Skeletal muscle tissue (tissue), 4 donors: ENCODE measurements around the gene PTPN14. TPM values are rescaled to one million over a fixed set of nuclear protein-coding genes. Genes with fewer than 3 reads are reported as not detected.
"Not testable (repeated sequence)": the region's sequence is repeated elsewhere in the genome, so short reads cannot be mapped to it uniquely, and the experiment has no call there.

ENCODE experiments used
- H3K27ac ChIP-seq: one replicate; pipeline ENCODE4 v1.7.0; 2013; ENCODE audit warnings: mild to moderate bottlenecking, low read depth, low read length, inconsistent platforms
- H3K27me3 ChIP-seq, 3 donors: one replicate each; pipeline ENCODE4 v1.7.0; 2013; ENCODE audit warnings: low read length in 3 of 3; ENCODE audit not compliant: control insufficient read depth in 3 of 3, insufficient read depth in 3 of 3
- H3K36me3 ChIP-seq, 3 donors: one replicate each; pipeline ENCODE4 v1.7.0; 2013; ENCODE audit warnings: low read length in 3 of 3; ENCODE audit not compliant: control insufficient read depth in 3 of 3, insufficient read depth in 3 of 3
- H3K4me1 ChIP-seq, 3 donors: one replicate each; pipeline ENCODE4 v1.7.0; 2013; ENCODE audit warnings: low read length in 3 of 3, mild to moderate bottlenecking in 3 of 3; ENCODE audit not compliant: control insufficient read depth in 3 of 3, insufficient read depth in 3 of 3
- H3K4me3 ChIP-seq, 3 donors: one replicate each; pipeline ENCODE4 v1.7.0; 2013; ENCODE audit warnings: low read length in 3 of 3
- H3K9ac ChIP-seq, 3 donors: one replicate each; pipeline ENCODE4 v1.7.0; 2013; ENCODE audit warnings: low read length in 3 of 3, mild to moderate bottlenecking in 3 of 3, moderate library complexity in 2 of 3, low read depth in 1 of 3
- H3K9me3 ChIP-seq, 3 donors: one replicate each; pipeline ENCODE4 v1.7.0; 2013; ENCODE audit warnings: low read length in 3 of 3; ENCODE audit not compliant: control insufficient read depth in 3 of 3
- total RNA-seq: library from RNA; depleted of rRNA; stranded (reverse); fragments of >200 nt; gene quantifications from one replicate; pipeline ENCODE4 v1.2.3, GENCODE V29; 2014
- donor health status: Osteomylitis.

The PTPN14 gene
- total RNA-seq, 1 donor from 2014 or later: 19.8 TPM

- Histone ChIP-seq H3K27me3 (no peaks in the 10 kb centered on the region), H3K9ac (peak overlapping the region in 1 of 3 donors; percentile 26), H3K27ac (no peak overlapping the region), H3K4me1 (peaks cover 28 to 48% (median 39%) of the 10 kb centered on the region in 3 donors), H3K4me3 (peak overlapping the region in 1 of 3 donors; percentile 22), H3K9me3 (no peaks in the 10 kb centered on the region), H3K36me3 (no peaks in the 10 kb centered on the region)
Measured at GRCh38 chr1:214514032-214514818, 37.2 kb downstream of the PTPN14 start.

- Histone ChIP-seq H3K27ac (no peak overlapping the region), H3K27me3 (no peaks in the 10 kb centered on the region), H3K36me3 (no peaks in the 10 kb centered on the region), H3K4me3 (no peak overlapping the region), H3K9ac (no peak overlapping the region), H3K9me3 (no peaks in the 10 kb centered on the region), H3K4me1 (peaks cover 28 to 48% (median 39%) of the 10 kb centered on the region in 3 donors)
Measured at GRCh38 chr1:214513394-214513793, 38.0 kb downstream of the PTPN14 start.

- H3K9ac ChIP-seq: no peak overlapping the region
- H3K27ac ChIP-seq: peak overlapping the region; percentile 2
- H3K27me3 ChIP-seq: no peaks in the 10 kb centered on the region
- H3K9me3 ChIP-seq: no peaks in the 10 kb centered on the region
- H3K4me3 ChIP-seq: no peak overlapping the region
- no peaks in the 10 kb centered on the region for H3K36me3 ChIP-seq
- peaks cover 24 to 43% (median 34%) of the 10 kb centered on the region in 3 donors for H3K4me1 ChIP-seq
Measured at GRCh38 chr1:214511639-214511998, 39.8 kb downstream of the PTPN14 start.

GRCh38 chr1:214510914-214511638 is 40.3 kb downstream of the PTPN14 start:
- no peak overlapping the region for H3K9ac ChIP-seq
- H3K27ac ChIP-seq: peak overlapping the region; percentile 6
- peaks cover 23 to 38% (median 29%) of the 10 kb centered on the region in 3 donors for H3K4me1 ChIP-seq

GRCh38 chr1:214510477-214510876 is 40.9 kb downstream of the PTPN14 start:
- Histone ChIP-seq H3K36me3 (no peaks in the 10 kb centered on the region), H3K4me3 (no peak overlapping the region), H3K4me1 (peaks cover 23 to 35% (median 25%) of the 10 kb centered on the region in 3 donors), H3K27me3 (no peaks in the 10 kb centered on the region), H3K9ac (no peak overlapping the region), H3K9me3 (no peaks in the 10 kb centered on the region), H3K27ac (peak overlapping the region; percentile 6)

More at GRCh38 chr1:214510914-214511638, 40.3 kb downstream of the PTPN14 start:
- no peaks in the 10 kb centered on the region for H3K36me3 ChIP-seq
- no peak overlapping the region for H3K4me3 ChIP-seq
- H3K9me3 ChIP-seq: no peaks in the 10 kb centered on the region
- no peaks in the 10 kb centered on the region for H3K27me3 ChIP-seq

- peaks cover 22 to 36% (median 29%) of the 10 kb centered on the region in 3 donors for H3K4me1 ChIP-seq
- not testable (repeated sequence) for H3K27me3 ChIP-seq, H3K4me3 ChIP-seq, H3K27ac ChIP-seq, H3K9ac ChIP-seq, H3K36me3 ChIP-seq, H3K9me3 ChIP-seq
Measured at GRCh38 chr1:214509622-214510021, 41.8 kb downstream of the PTPN14 start.

GRCh38 chr1:214506972-214507431 is 44.4 kb downstream of the PTPN14 start:
- H3K27ac ChIP-seq: no peak overlapping the region
- peaks cover 16 to 28% (median 25%) of the 10 kb centered on the region in 3 donors for H3K4me1 ChIP-seq
- H3K9ac ChIP-seq: no peak overlapping the region
- H3K27me3 ChIP-seq: no peaks in the 10 kb centered on the region
- no peaks in the 10 kb centered on the region for H3K36me3 ChIP-seq
- no peak overlapping the region for H3K4me3 ChIP-seq
- H3K9me3 ChIP-seq: no peaks in the 10 kb centered on the region

GRCh38 chr1:214505134-214505533 is 46.3 kb downstream of the PTPN14 start:
- peak overlapping the region in 1 of 3 donors; percentile 17 for H3K4me3 ChIP-seq
- peaks cover 13 to 17% (median 15%) of the 10 kb centered on the region in 3 donors for H3K4me1 ChIP-seq
- no peak overlapping the region for H3K27ac ChIP-seq

GRCh38 chr1:214504330-214504729 is 47.1 kb downstream of the PTPN14 start:
- Histone ChIP-seq H3K27me3 (no peaks in the 10 kb centered on the region), H3K27ac (no peak overlapping the region), H3K4me3 (no peak overlapping the region), H3K36me3 (no peaks in the 10 kb centered on the region), H3K9me3 (no peaks in the 10 kb centered on the region), H3K9ac (no peak overlapping the region), H3K4me1 (peaks cover 13 to 17% (median 15%) of the 10 kb centered on the region in 3 donors)

More at GRCh38 chr1:214505134-214505533, 46.3 kb downstream of the PTPN14 start:
- Histone ChIP-seq H3K9ac (no peak overlapping the region), H3K9me3 (no peaks in the 10 kb centered on the region), H3K27me3 (no peaks in the 10 kb centered on the region), H3K36me3 (no peaks in the 10 kb centered on the region)

GRCh38 chr1:214503553-214503952 is 47.8 kb downstream of the PTPN14 start:
- no peak overlapping the region for H3K4me3 ChIP-seq
- no peak overlapping the region for H3K9ac ChIP-seq
- H3K4me1 ChIP-seq: peaks cover 13 to 17% (median 15%) of the 10 kb centered on the region in 3 donors
- H3K27ac ChIP-seq: no peak overlapping the region
- no peaks in the 10 kb centered on the region for H3K27me3 ChIP-seq
- H3K36me3 ChIP-seq: no peaks in the 10 kb centered on the region
- no peaks in the 10 kb centered on the region for H3K9me3 ChIP-seq
